Heart right ventricle (tissue), 16 donors: ENCODE results near the gene COL4A3. TPM values are rescaled to one million over a fixed set of nuclear protein-coding genes. Genes with fewer than 3 reads are reported as not detected.
A peak's percentile ranks its signal among the peaks of the same experiment; 100 is the strongest.

ENCODE experiments used
- ATAC-seq, 8 donors: fragments of 200-7000 bp; cut with Tn5 transposase; one replicate each; pipeline ENCODE4 v1.9.1; 2020; ENCODE audit warnings: mild to moderate bottlenecking in 8 of 8, moderate library complexity in 8 of 8, moderate number of reproducible peaks in 1 of 8
- DNase-seq, 2 donors: peaks; one replicate each; pipeline ENCODE4 v3.0.0-alpha.2; 2020
- H3K27ac ChIP-seq, 10 donors: fragments of 200-600 bp; sonication (generic) in 2 of 10; one replicate each; pipeline versions ENCODE4 v1.5.0 to v1.8.0; 2020 to 2022; ENCODE audit warnings: mild to moderate bottlenecking in 3 of 10
- H3K27me3 ChIP-seq, 7 donors: fragments of 200-600 bp; one replicate each; pipeline ENCODE4 v1.8.0; 2021 to 2022; ENCODE audit warnings: mild to moderate bottlenecking in 2 of 7
- H3K36me3 ChIP-seq, 9 donors: fragments of 200-600 bp; sonication (generic) in 1 of 9; one replicate each; pipeline versions ENCODE4 v1.5.0 to v1.8.0; 2020 to 2022; ENCODE audit warnings: mild to moderate bottlenecking in 2 of 9
- H3K4me1 ChIP-seq, 9 donors: fragments of 200-600 bp; sonication (generic) in 1 of 9; one replicate each; pipeline versions ENCODE4 v1.5.0 to v1.8.0; 2020 to 2022; ENCODE audit warnings: mild to moderate bottlenecking in 4 of 9
- H3K4me3 ChIP-seq, 10 donors: fragments of 200-600 bp; sonication (generic) in 2 of 10; one replicate each; pipeline versions ENCODE4 v1.5.0 to v1.8.0; 2020 to 2022; ENCODE audit warnings: mild to moderate bottlenecking in 7 of 10, moderate library complexity in 2 of 10
- H3K9me3 ChIP-seq, 11 donors: fragments of 200-600 bp in 10 of 11; sonication (generic) in 2 of 11; one replicate each; pipeline versions ENCODE4 v1.5.0 to v1.8.0; 2013 to 2022; ENCODE audit warnings: mild to moderate bottlenecking in 2 of 11, control low read depth in 1 of 11, moderate library complexity in 1 of 11
- CTCF ChIP-seq, 9 donors: fragments of 200-600 bp; sonication (generic) in 2 of 9; IDR thresholded peaks; one replicate each; pipeline versions ENCODE4 v1.5.0 to v1.8.0; 2021 to 2022; ENCODE audit warnings: antibody characterized with exemption in 9 of 9, mild to moderate bottlenecking in 5 of 9, moderate library complexity in 1 of 9
- WGBS, 2 donors: extraction: QIAGEN DNeasy Blood & Tissue Kit; methylation state at CpG; one replicate each; pipeline ENCODE4 v1.1.7; 2013; ENCODE audit warnings: inconsistent platforms in 1 of 2; 5-methylcytosine and 5-hydroxymethylcytosine counted together
- intact Hi-C, 10 donors: fragments of 100-400 bp; cut with DNase I; formaldehyde crosslinking; loops; one replicate each; pipeline versions ENCODE4 v1.11.1 to v1.14.2; 2022
- polyA plus RNA-seq, 2 donors: library from polyadenylated mRNA; stranded (reverse); fragments of 200-250 nt; gene quantifications; one replicate each; pipeline ENCODE4 v1.2.3, GENCODE V29; 2013
- total RNA-seq, 10 donors: library from RNA; stranded (reverse); fragmentation: NEBNext Ultra II Directional in 3 of 10; extraction: Animal tissue kit (Norgen Biotek cat#: 25700) in 3 of 10; gene quantifications; one replicate each; pipeline versions ENCODE4 v1.2.1 to v1.2.4, GENCODE V29; 2021 to 2023
- donor health status: Arrhythmogenic right ventricular cardiomyopathy.
- donor health status: ischemic (EF 13 %, LVEDD 7.1; RV severe dilation, severe dysfunction).
- donor health status: healthy with polysubstance abuse.
- donor health status: DM: no; HTN: yes; CAD: no.
- donor health status: DM: no; HTN: no; CAD: no.
- donor health status: ischemic (EF 25% LVEDD 6.9; RV normal size, moderate dysfunction).
- donor health status: ischemic (EF 25% LVEDD 5.7; RV mildly dilated, moderate dysfunction).
- donor health status: healthy.
- donor health status: DM: yes; HTN: yes; CAD: no.
- donor health status: Ischemic cardiomyopathy.
- donor health status: ischemic (EF 35%, LVEDD 5.7; RV mildly dilated, moderate dysfunction).
- donor health status: nonischemic (EF 11% LVEDD 7.7; RV severe dilation, severe dysfunction).
- donor health status: DM: yes; HTN: yes; CAD: no.
- donor health status: PGD.
- donor health status: ischemic (EF 29% LVEDD 5.4; RV normal size, mild dysfunction).
- donor health status: nonischemic (EF 23%, LVEDD 6.1; RV moderate dilation, normal function).

The COL4A3 gene
- total and polyA plus RNA-seq, 12 donors: 0.91 to 6.2 (median 2.3) TPM

- WGBS, 2 donors: 85 to 91% methylated on average over 1 of the region's 1 CpG
- no peak for ATAC-seq
These were observed 148.9 kb downstream of the COL4A3 start for GRCh38 chr2:227313310-227313709.

DNA sequence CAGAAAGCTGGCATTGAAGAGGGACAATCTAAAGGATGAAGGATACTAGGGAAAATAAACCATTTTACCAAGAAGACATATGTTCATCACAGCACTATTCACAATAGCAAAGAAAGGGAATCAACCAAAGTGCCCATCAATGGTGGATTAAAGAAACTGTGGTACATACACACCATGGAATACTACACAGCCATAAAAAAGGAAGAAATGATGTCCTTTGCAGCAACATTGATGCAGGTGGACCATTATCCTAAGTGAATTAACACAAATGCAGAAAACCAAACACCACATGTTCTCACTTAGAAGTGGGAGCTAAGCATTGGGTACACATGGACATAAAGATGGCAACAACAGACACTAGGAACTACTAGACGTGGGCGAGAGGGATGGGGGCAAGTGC, 153.4 kb downstream of the COL4A3 start:
- no peaks in the 10 kb centered on the region for H3K4me1 ChIP-seq
- WGBS, 2 donors: 90 to 96% methylated on average over 2 of the region's 2 CpGs
- no peak overlapping the region for H3K4me3 ChIP-seq
- no peaks in the 10 kb centered on the region for H3K27me3 ChIP-seq
- peaks cover 0 to 14% (median 0%) of the 10 kb centered on the region in 11 donors for H3K9me3 ChIP-seq
- no peak for ATAC-seq
- no peak for TF ChIP-seq CTCF (IDR thresholded peaks at IDR 0.05)
- no peak overlapping the region for H3K27ac ChIP-seq
- intact Hi-C loops: no loop called here
- peaks cover 0 to 7% (median 0%) of the 10 kb centered on the region in 9 donors for H3K36me3 ChIP-seq
- DNase-seq: no peak

More at GRCh38 chr2:227313310-227313709, 148.9 kb downstream of the COL4A3 start:
- no peak for DNase-seq
- Histone ChIP-seq H3K4me1 (no peaks in the 10 kb centered on the region), H3K4me3 (no peak overlapping the region), H3K36me3 (peaks cover 0 to 23% (median 0%) of the 10 kb centered on the region in 9 donors), H3K27ac (no peak overlapping the region), H3K27me3 (no peaks in the 10 kb centered on the region), H3K9me3 (peaks cover 0 to 3% (median 0%) of the 10 kb centered on the region in 11 donors)
- intact Hi-C loops: no loop called here
- no peak for TF ChIP-seq CTCF (IDR thresholded peaks at IDR 0.05)

- intact Hi-C loops: no loop called here
- H3K36me3 ChIP-seq: no peaks in the 10 kb centered on the region
- no peak for TF ChIP-seq CTCF (IDR thresholded peaks at IDR 0.05)
These were observed 156.1 kb downstream of the COL4A3 start for GRCh38 chr2:227320305-227321094.

GRCh38 chr2:227322530-227323205, 158.2 kb downstream of the COL4A3 start:
- 50 to 58% methylated on average over 5 of the region's 5 CpGs for WGBS, 2 donors
- no peak for TF ChIP-seq CTCF (IDR thresholded peaks at IDR 0.05)
- no peaks in the 10 kb centered on the region for H3K27me3 ChIP-seq
- peaks cover 0 to 26% (median 17%) of the 10 kb centered on the region in 9 donors for H3K4me1 ChIP-seq
- intact Hi-C loops: no loop called here
- no peak for ATAC-seq
- H3K36me3 ChIP-seq: no peaks in the 10 kb centered on the region
- no peak overlapping the region for H3K4me3 ChIP-seq
- no peak for DNase-seq
- no peak overlapping the region for H3K27ac ChIP-seq
- H3K9me3 ChIP-seq: peaks cover 0 to 16% (median 0%) of the 10 kb centered on the region in 11 donors

More at GRCh38 chr2:227320305-227321094, 156.1 kb downstream of the COL4A3 start:
- H3K27me3 ChIP-seq: no peaks in the 10 kb centered on the region
- H3K4me1 ChIP-seq: peaks cover 0 to 8% (median 5%) of the 10 kb centered on the region in 9 donors
- DNase-seq: peak in 1 of 2 donors; percentile 13
- ATAC-seq: no peak
- H3K27ac ChIP-seq: no peak overlapping the region
- 91 to 94% methylated on average over 33 of the region's 33 CpGs for WGBS, 2 donors
- H3K9me3 ChIP-seq: peaks cover 0 to 16% (median 0%) of the 10 kb centered on the region in 11 donors
- H3K4me3 ChIP-seq: no peak overlapping the region
